Fibroblast of lung (primary cell): ENCODE data around the gene EIF5.

Source experiments
- CTCF ChIP-seq, 2 donors: IDR thresholded peaks in 1 of 2; conservative IDR thresholded peaks in 1 of 2; 1 replicate in 1 of 2; 2 replicates in 1 of 2; pipeline ENCODE4 v1.5.1; 2011 to 2012; ENCODE audit warnings: low read length in 2 of 2, control low read depth in 1 of 2, inconsistent platforms in 1 of 2, low read depth in 1 of 2, mild to moderate bottlenecking in 1 of 2
- EZH2 ChIP-seq: IDR thresholded peaks from 2 replicates; pipeline ENCODE4 v1.5.1; 2012; ENCODE audit warnings: low read length, control low read depth, mild to moderate bottlenecking; ENCODE audit errors: missing control alignments

DNA sequence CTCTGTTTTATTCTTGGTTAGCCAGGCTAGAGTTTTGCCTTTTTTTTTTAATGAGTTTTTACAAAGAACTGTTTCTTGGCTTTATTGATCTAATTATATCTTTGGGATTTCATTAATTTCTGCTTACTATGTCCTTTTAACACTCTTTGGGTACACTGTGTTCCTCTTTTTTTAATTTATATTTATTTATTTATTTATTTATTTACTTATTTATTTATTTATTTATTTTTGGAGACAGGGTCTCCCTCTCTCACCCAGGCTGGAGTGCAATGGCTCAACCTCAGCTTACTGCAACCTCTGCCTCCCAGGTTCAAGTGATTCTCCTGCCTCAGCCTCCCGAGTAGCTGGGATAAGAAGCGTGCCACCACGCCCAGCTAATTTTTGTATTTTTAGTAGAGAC is 36.0 kb downstream of the EIF5 start:
- no peak for TF ChIP-seq CTCF (conservative IDR thresholded peaks at IDR 0.05 in 1 of 2, IDR thresholded peaks at IDR 0.05 in 1 of 2; ENCODE audit: low read depth in 1 of 2, low read length in 2 of 2)
- TF ChIP-seq EZH2: no peak
